A549 (cell line): ENCODE measurements around the gene ANXA1. TPM values are rescaled to one million over a fixed set of nuclear protein-coding genes. Genes with fewer than 3 reads are reported as not detected.

ENCODE experiments used
- ATAC-seq, 2 experiments: fragments of 200-7000 bp in 1 of 2; fragments of >200 bp in 1 of 2; cut with Nextera tagmentation in 1 of 2; cut with Tn5 transposase in 1 of 2; 3 replicates each; pipeline versions ENCODE4 v1.8.0 to v1.9.1; 2018 to 2020; ENCODE audit warnings: mild to moderate bottlenecking in 1 of 2, moderate library complexity in 1 of 2
- CTCF ChIA-PET: fragments of 300-600 bp; sonication (Branson Sonifier 250); formaldehyde crosslinking; extraction: SDS; loops from one replicate; lab custom pipeline; 2021; ENCODE audit warnings: antibody characterized with exemption, inconsistent platforms; lab: Yijun Ruan, JAX
- POLR2A ChIA-PET: fragments of 350-600 bp; formaldehyde crosslinking; extraction: SDS; loops from one replicate; lab custom pipeline; 2021; ENCODE audit warnings: antibody characterized with exemption, inconsistent platforms; lab: Yijun Ruan, JAX
- DNase-seq, 2 experiments: peaks; one replicate each; pipeline versions ENCODE4 v3.0.0 to v3.0.0-alpha.2; 2011 to 2016; ENCODE audit warnings: low read depth in 1 of 2, low spot score in 1 of 2
- FAIRE-seq: peaks from 2 replicates; lab custom pipeline; 2011; peaks lifted over from hg19 to GRCh38; lab: Jason Lieb, UNC
- H3K27ac ChIP-seq, 2 experiments: fragments of >200 bp; sonication (Bioruptor Twin); formaldehyde crosslinking; 3 replicates each; pipeline ENCODE4 v1.5.1; 2016 to 2017
- H3K4me1 ChIP-seq: fragments of >200 bp; sonication (Bioruptor Twin); formaldehyde crosslinking; 3 replicates; pipeline ENCODE4 v1.6.1; 2016
- H3K4me2 ChIP-seq: fragments of >200 bp; sonication (Bioruptor Twin); formaldehyde crosslinking; 3 replicates; pipeline ENCODE4 v1.6.1; 2016
- H3K4me3 ChIP-seq: fragments of >200 bp; sonication (Bioruptor Twin); formaldehyde crosslinking; 3 replicates; pipeline ENCODE4 v1.5.1; 2016
- H3K9me3 ChIP-seq: fragments of >200 bp; sonication (Bioruptor Twin); formaldehyde crosslinking; 3 replicates; pipeline ENCODE4 v1.6.1; 2016
- CBX2 ChIP-seq: fragments of 200-600 bp; sonication (generic); IDR thresholded peaks from 2 replicates; pipeline ENCODE4 v1.6.1; 2016; ENCODE audit warnings: low read depth, mild to moderate bottlenecking, borderline replicate concordance
- ELK1 ChIP-seq: fragments of 150-350 bp; IDR thresholded peaks from 2 replicates; pipeline ENCODE4 v1.6.1; 2014; ENCODE audit warnings: low read depth, mild to moderate bottlenecking, low read length
- FOSB ChIP-seq: fragments of 250-450 bp; sonication (Bioruptor Pico); IDR thresholded peaks from 2 replicates; pipeline ENCODE4 v1.5.0; 2020; ENCODE audit warnings: mild to moderate bottlenecking, moderate library complexity
- FOSL2 ChIP-seq, 2 experiments: fragments of 450-650 bp in 1 of 2; fragments of >200 bp in 1 of 2; sonication (Bioruptor Twin) in 1 of 2; formaldehyde crosslinking; IDR thresholded peaks; 2 replicates each; pipeline versions ENCODE4 v1.5.0 to v1.6.1; 2016 to 2020; ENCODE audit warnings: mild to moderate bottlenecking in 1 of 2, moderate library complexity in 1 of 2
- FOXS1 ChIP-seq: fragments of 250-450 bp; sonication (Bioruptor Pico); IDR thresholded peaks from 2 replicates; pipeline ENCODE4 v1.5.0; 2020; ENCODE audit warnings: mild to moderate bottlenecking, moderate library complexity
- HEYL ChIP-seq: fragments of 250-450 bp; sonication (Bioruptor Pico); IDR thresholded peaks from 2 replicates; pipeline ENCODE4 v1.8.0; 2021; ENCODE audit warnings: mild to moderate bottlenecking, moderate library complexity
- HOXA7 ChIP-seq: fragments of 250-450 bp; sonication (Bioruptor Pico); IDR thresholded peaks from 2 replicates; pipeline ENCODE4 v1.5.0; 2020; ENCODE audit warnings: mild to moderate bottlenecking, moderate library complexity
- HOXB13 ChIP-seq: fragments of 250-450 bp; sonication (Bioruptor Pico); IDR thresholded peaks from 2 replicates; pipeline ENCODE4 v1.5.0; 2020; ENCODE audit warnings: low read depth, mild to moderate bottlenecking, moderate library complexity
- JUN ChIP-seq, 2 experiments: fragments of >200 bp; sonication (Bioruptor Twin); formaldehyde crosslinking; IDR thresholded peaks; 2 replicates in 1 of 2; 3 replicates in 1 of 2; pipeline ENCODE4 v1.6.1; 2016 to 2017
- JUNB ChIP-seq: fragments of >200 bp; sonication (Bioruptor Twin); formaldehyde crosslinking; IDR thresholded peaks from 2 replicates; pipeline ENCODE4 v1.6.1; 2016
- KDM1A ChIP-seq: fragments of 200-600 bp; sonication (generic); IDR thresholded peaks from 2 replicates; pipeline ENCODE4 v1.6.1; 2016; ENCODE audit warnings: low read depth, mild to moderate bottlenecking
- MAFK ChIP-seq: fragments of 450-650 bp; IDR thresholded peaks from 2 replicates; pipeline ENCODE4 v1.6.1; 2014; ENCODE audit not compliant: partially characterized antibody
- MAX ChIP-seq: IDR thresholded peaks from 2 replicates; pipeline ENCODE4 v1.6.1; 2012
- MAZ ChIP-seq: fragments of 150-350 bp; IDR thresholded peaks from 2 replicates; pipeline ENCODE4 v1.6.1; 2014; ENCODE audit warnings: antibody characterized with exemption, low read depth, low read length, borderline replicate concordance
- RARB ChIP-seq: fragments of 250-450 bp; sonication (Bioruptor Pico); IDR thresholded peaks from 2 replicates; pipeline ENCODE4 v1.8.0; 2021; ENCODE audit warnings: mild to moderate bottlenecking, moderate library complexity
- SMC3 ChIP-seq: fragments of >200 bp; sonication (Bioruptor Twin); formaldehyde crosslinking; IDR thresholded peaks from 3 replicates; pipeline ENCODE4 v1.6.1; 2018; ENCODE audit warnings: inconsistent platforms
- TP53 ChIP-seq: fragments of 250-450 bp; sonication (Bioruptor Pico); IDR thresholded peaks from 2 replicates; pipeline ENCODE4 v1.5.0; 2021; ENCODE audit warnings: mild to moderate bottlenecking, moderate library complexity
- ZNF302 ChIP-seq: fragments of 250-450 bp; sonication (Bioruptor Pico); IDR thresholded peaks from 2 replicates; pipeline ENCODE4 v1.9.0; 2021; ENCODE audit warnings: inconsistent platforms, mild to moderate bottlenecking, moderate library complexity
- WGBS: methylation state at CpG from one replicate; pipeline ENCODE4 v1.1.6; 2017; ENCODE audit errors: missing lambda C conversion rate; 5-methylcytosine and 5-hydroxymethylcytosine counted together
- polyA plus RNA-seq, 4 experiments: library from polyadenylated mRNA; depleted of rRNA in 3 of 4; stranded (reverse); fragments of >200 nt; fragmentation: RNase III in 1 of 4; extraction: RNeasy Plus Mini Kit Qiagen cat#74134 plus additional on column Dnase treatment in 1 of 4; gene quantifications; 2 replicates in 3 of 4; 3 replicates in 1 of 4; pipeline ENCODE4 v1.2.3, GENCODE V29; 2011 to 2017
- TF ChIP-seq, protein P1 (sequence below): fragments of 200-600 bp; sonication (generic); IDR thresholded peaks from 2 replicates; pipeline ENCODE4 v1.6.1; 2016; ENCODE audit warnings: antibody characterized with exemption, mild to moderate bottlenecking, moderate library complexity
- TF ChIP-seq, protein P2 (sequence below): fragments of 250-450 bp; sonication (Bioruptor Pico); IDR thresholded peaks from 2 replicates; pipeline ENCODE4 v1.5.0; 2021; ENCODE audit warnings: mild to moderate bottlenecking, moderate library complexity, borderline replicate concordance

ANXA1 gene
- polyA plus RNA-seq, 2 of the 4 experiments (the other 2 are of a cell fraction), result 1,601 to 1,990 TPM

GRCh38 chr9:73152953-73153352, 1.3 kb downstream of the ANXA1 start (continued):
- TF ChIP-seq, protein P1, sequence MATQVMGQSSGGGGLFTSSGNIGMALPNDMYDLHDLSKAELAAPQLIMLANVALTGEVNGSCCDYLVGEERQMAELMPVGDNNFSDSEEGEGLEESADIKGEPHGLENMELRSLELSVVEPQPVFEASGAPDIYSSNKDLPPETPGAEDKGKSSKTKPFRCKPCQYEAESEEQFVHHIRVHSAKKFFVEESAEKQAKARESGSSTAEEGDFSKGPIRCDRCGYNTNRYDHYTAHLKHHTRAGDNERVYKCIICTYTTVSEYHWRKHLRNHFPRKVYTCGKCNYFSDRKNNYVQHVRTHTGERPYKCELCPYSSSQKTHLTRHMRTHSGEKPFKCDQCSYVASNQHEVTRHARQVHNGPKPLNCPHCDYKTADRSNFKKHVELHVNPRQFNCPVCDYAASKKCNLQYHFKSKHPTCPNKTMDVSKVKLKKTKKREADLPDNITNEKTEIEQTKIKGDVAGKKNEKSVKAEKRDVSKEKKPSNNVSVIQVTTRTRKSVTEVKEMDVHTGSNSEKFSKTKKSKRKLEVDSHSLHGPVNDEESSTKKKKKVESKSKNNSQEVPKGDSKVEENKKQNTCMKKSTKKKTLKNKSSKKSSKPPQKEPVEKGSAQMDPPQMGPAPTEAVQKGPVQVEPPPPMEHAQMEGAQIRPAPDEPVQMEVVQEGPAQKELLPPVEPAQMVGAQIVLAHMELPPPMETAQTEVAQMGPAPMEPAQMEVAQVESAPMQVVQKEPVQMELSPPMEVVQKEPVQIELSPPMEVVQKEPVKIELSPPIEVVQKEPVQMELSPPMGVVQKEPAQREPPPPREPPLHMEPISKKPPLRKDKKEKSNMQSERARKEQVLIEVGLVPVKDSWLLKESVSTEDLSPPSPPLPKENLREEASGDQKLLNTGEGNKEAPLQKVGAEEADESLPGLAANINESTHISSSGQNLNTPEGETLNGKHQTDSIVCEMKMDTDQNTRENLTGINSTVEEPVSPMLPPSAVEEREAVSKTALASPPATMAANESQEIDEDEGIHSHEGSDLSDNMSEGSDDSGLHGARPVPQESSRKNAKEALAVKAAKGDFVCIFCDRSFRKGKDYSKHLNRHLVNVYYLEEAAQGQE, result no peak
- TF ChIP-seq CBX2 (no peak), JUNB (no peak), MAZ (no peak), JUN (IDR thresholded peaks at IDR 0.05) (0 out of 5 replicates have a peak, but pooled peaks of 1 of the 2 experiments have one; percentile 6), FOSB (CRISPR knock-in tag) (peak; percentile 66; the same call in 1 of the 2 replicates), SMC3 (no peak), ZNF302 (CRISPR knock-in tag) (no peak), ELK1 (no peak), HOXB13 (CRISPR knock-in tag) (no peak)
- TF ChIP-seq, protein P2, sequence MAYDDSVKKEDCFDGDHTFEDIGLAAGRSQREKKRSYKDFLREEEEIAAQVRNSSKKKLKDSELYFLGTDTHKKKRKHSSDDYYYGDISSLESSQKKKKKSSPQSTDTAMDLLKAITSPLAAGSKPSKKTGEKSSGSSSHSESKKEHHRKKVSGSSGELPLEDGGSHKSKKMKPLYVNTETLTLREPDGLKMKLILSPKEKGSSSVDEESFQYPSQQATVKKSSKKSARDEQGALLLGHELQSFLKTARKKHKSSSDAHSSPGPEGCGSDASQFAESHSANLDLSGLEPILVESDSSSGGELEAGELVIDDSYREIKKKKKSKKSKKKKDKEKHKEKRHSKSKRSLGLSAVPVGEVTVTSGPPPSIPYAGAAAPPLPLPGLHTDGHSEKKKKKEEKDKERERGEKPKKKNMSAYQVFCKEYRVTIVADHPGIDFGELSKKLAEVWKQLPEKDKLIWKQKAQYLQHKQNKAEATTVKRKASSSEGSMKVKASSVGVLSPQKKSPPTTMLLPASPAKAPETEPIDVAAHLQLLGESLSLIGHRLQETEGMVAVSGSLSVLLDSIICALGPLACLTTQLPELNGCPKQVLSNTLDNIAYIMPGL (CRISPR knock-in tag), result no peak

- peak overlapping the region; percentile 83 to 89 for H3K27ac ChIP-seq
- DNase-seq, result peak; percentile 8 to 68
- FAIRE-seq, result no peak
- H3K4me3 ChIP-seq, result peak overlapping the region; percentile 62
- peak overlapping the region; percentile 89 for H3K4me2 ChIP-seq
- POLR2A ChIA-PET, result interaction anchor here (0.9 to 3.4 kb wide), 4 partner anchors 10 to 75 kb away, joined by 3 to 43 read pairs (median 8); no protein-coding TSS in a partner anchor
- 2% methylated on average over 4 of the region's 4 CpGs for WGBS
- TF ChIP-seq FOSL2 (IDR thresholded peaks at IDR 0.05) (no peak), FOSL2 (CRISPR knock-in tag; IDR thresholded peaks at IDR 0.05) (peak; percentile 75), HOXA7 (CRISPR knock-in tag) (peak; percentile 85), FOSB (CRISPR knock-in tag) (peak; percentile 89), TP53 (peak; percentile 95), MAFK (no peak), KDM1A (no peak), RARB (peak; percentile 39; the same call in 1 of the 2 replicates), FOXS1 (CRISPR knock-in tag) (no peak), JUN (IDR thresholded peaks at IDR 0.05) (peak in 1 of 2 experiments; percentile 50; a peak in 1 of 5 replicates), HEYL (CRISPR knock-in tag) (no peak), MAX (0 out of 2 replicates have a peak, but pooled peaks have one; percentile 28)
- CTCF ChIA-PET, result interaction anchor here (0.9 to 1.7 kb wide), 3 partner anchors 18 to 46 kb away, joined by 3 to 12 read pairs (median 3); no protein-coding TSS in a partner anchor
- peaks cover 50% of the 10 kb centered on the region for H3K4me1 ChIP-seq
- ATAC-seq, result peak; percentile 40 to 56; a peak in 4 of 6 replicates
- no peaks in the 10 kb centered on the region for H3K9me3 ChIP-seq
Measured at GRCh38 chr9:73153793-73154227, 2.1 kb downstream of the ANXA1 start.
